Gastroesophageal sphincter (tissue), 4 donors: ENCODE results near the gene RGS17. TPM values are rescaled to one million over a fixed set of nuclear protein-coding genes. Genes with fewer than 3 reads are reported as not detected.

Experiments
- ATAC-seq: fragments of 150-250 bp; one replicate; pipeline ENCODE4 v1.9.1; 2016; ENCODE audit warnings: mild to moderate bottlenecking, moderate library complexity
- H3K27ac ChIP-seq, 4 donors: fragments of 200-600 bp; sonication (generic) in 3 of 4; 1 replicate in 3 of 4; 2 replicates in 1 of 4; pipeline ENCODE4 v1.5.1; 2016 to 2019
- H3K27me3 ChIP-seq: fragments of 200-600 bp; sonication (generic); one replicate; pipeline ENCODE4 v1.5.1; 2019
- H3K36me3 ChIP-seq, 2 donors: fragments of 200-600 bp; sonication (generic); one replicate each; pipeline ENCODE4 v1.5.1; 2019; ENCODE audit warnings: control low read depth in 1 of 2
- H3K4me1 ChIP-seq, 3 donors: fragments of 200-600 bp; sonication (generic); 1 replicate in 2 of 3; 2 replicates in 1 of 3; pipeline ENCODE4 v1.5.1; 2016 to 2019; ENCODE audit warnings: control low read depth in 2 of 3
- H3K4me3 ChIP-seq, 2 donors: fragments of 200-600 bp; sonication (generic); one replicate each; pipeline ENCODE4 v1.5.1; 2019; ENCODE audit warnings: mild to moderate bottlenecking in 1 of 2, moderate library complexity in 1 of 2
- H3K9me3 ChIP-seq, 3 donors: fragments of 200-600 bp; sonication (generic); one replicate each; pipeline ENCODE4 v1.5.1; 2017 to 2019; ENCODE audit warnings: control low read depth in 2 of 3
- EP300 ChIP-seq: sonication (generic); formaldehyde crosslinking; IDR thresholded peaks from one replicate; pipeline ENCODE4 v1.6.1; 2017; ENCODE audit warnings: antibody characterized with exemption, mild to moderate bottlenecking
- POLR2A ChIP-seq, 2 donors: fragments of 450-650 bp; IDR thresholded peaks; one replicate each; pipeline ENCODE4 v1.6.1; 2017; ENCODE audit warnings: antibody characterized with exemption in 2 of 2, mild to moderate bottlenecking in 2 of 2, moderate library complexity in 1 of 2
- POLR2AphosphoS5 ChIP-seq: sonication (generic); formaldehyde crosslinking; IDR thresholded peaks from one replicate; pipeline ENCODE4 v1.6.1; 2017; ENCODE audit warnings: antibody characterized with exemption
- WGBS, 2 donors: methylation state at CpG; one replicate each; pipeline ENCODE4 v1.1.5; 2018; ENCODE audit warnings: low coverage in 1 of 2; 5-methylcytosine and 5-hydroxymethylcytosine counted together
- total RNA-seq, 4 donors: library from RNA; depleted of rRNA; stranded (reverse); fragments of >200 nt; gene quantifications; one replicate each; pipeline ENCODE4 v1.1.0, GENCODE V29; 2016
- TF ChIP-seq, protein P1 (sequence below), 4 experiments: fragments of 200-600 bp in 2 of 4; fragments of 450-650 bp in 2 of 4; sonication (generic) in 1 of 4; IDR thresholded peaks; one replicate each; pipeline ENCODE4 v1.5.1; 2017 to 2019; ENCODE audit warnings: antibody characterized with exemption in 4 of 4, mild to moderate bottlenecking in 2 of 4, moderate library complexity in 2 of 4

RGS17 gene
- total RNA-seq, 4 donors from 2014 or later, result 0.19 to 0.27 TPM; not detected in 2

GRCh38 chr6:153081914-153082313, 49.2 kb downstream of the RGS17 start:
- no peaks in the 10 kb centered on the region for H3K9me3 ChIP-seq
- no peak overlapping the region for H3K27ac ChIP-seq
- H3K4me3 ChIP-seq, result no peak overlapping the region
- 62 to 84% methylated on average over 2 of the region's 2 CpGs for WGBS, 2 donors
- no peaks in the 10 kb centered on the region for H3K4me1 ChIP-seq
- no peak for TF ChIP-seq EP300
- TF ChIP-seq, protein P1, sequence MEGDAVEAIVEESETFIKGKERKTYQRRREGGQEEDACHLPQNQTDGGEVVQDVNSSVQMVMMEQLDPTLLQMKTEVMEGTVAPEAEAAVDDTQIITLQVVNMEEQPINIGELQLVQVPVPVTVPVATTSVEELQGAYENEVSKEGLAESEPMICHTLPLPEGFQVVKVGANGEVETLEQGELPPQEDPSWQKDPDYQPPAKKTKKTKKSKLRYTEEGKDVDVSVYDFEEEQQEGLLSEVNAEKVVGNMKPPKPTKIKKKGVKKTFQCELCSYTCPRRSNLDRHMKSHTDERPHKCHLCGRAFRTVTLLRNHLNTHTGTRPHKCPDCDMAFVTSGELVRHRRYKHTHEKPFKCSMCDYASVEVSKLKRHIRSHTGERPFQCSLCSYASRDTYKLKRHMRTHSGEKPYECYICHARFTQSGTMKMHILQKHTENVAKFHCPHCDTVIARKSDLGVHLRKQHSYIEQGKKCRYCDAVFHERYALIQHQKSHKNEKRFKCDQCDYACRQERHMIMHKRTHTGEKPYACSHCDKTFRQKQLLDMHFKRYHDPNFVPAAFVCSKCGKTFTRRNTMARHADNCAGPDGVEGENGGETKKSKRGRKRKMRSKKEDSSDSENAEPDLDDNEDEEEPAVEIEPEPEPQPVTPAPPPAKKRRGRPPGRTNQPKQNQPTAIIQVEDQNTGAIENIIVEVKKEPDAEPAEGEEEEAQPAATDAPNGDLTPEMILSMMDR (IDR thresholded peaks at IDR 0.05), result no peak
- H3K27me3 ChIP-seq, result no peaks in the 10 kb centered on the region
- ATAC-seq, result no peak
- H3K36me3 ChIP-seq, result no peaks in the 10 kb centered on the region

DNA sequence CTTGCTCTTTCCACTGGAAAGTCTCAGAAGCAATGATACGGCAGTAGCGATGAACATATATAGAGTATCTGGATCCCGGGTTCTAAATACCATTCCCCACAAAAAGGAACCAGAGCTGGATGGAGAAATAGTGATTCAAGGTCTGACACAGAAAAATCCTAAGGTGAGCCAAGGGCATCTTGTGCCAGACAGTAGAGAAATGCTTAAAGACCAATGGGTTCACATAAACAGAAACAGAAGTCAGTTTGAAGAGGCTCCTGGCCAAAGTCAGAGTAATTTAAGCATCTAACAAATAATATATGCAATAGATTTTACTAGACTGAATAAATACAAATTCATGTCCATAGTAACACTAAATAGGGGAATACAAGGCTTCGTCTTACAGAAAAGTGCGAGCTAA, 54.7 kb downstream of the RGS17 start:
- Histone ChIP-seq H3K27ac (no peak overlapping the region), H3K27me3 (no peaks in the 10 kb centered on the region), H3K4me3 (no peak overlapping the region), H3K36me3 (no peaks in the 10 kb centered on the region), H3K4me1 (no peaks in the 10 kb centered on the region), H3K9me3 (no peaks in the 10 kb centered on the region)
- ATAC-seq, result no peak
- TF ChIP-seq, protein P1 (IDR thresholded peaks at IDR 0.05), result no peak
- TF ChIP-seq EP300 (no peak), POLR2A (IDR thresholded peaks at IDR 0.05) (no peak), POLR2AphosphoS5 (no peak)
- WGBS, 2 donors, result 84 to 92% methylated on average over 5 of the region's 5 CpGs

GRCh38 chr6:153074761-153075160, 56.3 kb downstream of the RGS17 start:
- Histone ChIP-seq H3K27ac (no peak overlapping the region), H3K9me3 (no peaks in the 10 kb centered on the region), H3K36me3 (no peaks in the 10 kb centered on the region), H3K27me3 (no peaks in the 10 kb centered on the region), H3K4me3 (no peak overlapping the region), H3K4me1 (no peaks in the 10 kb centered on the region)
- 31 to 37% methylated on average over 2 to 3 of the region's 3 CpGs for WGBS, 2 donors
- ATAC-seq, result no peak
- TF ChIP-seq POLR2AphosphoS5 (no peak), EP300 (no peak), POLR2A (IDR thresholded peaks at IDR 0.05) (no peak)
- TF ChIP-seq, protein P1 (IDR thresholded peaks at IDR 0.05), result no peak

DNA sequence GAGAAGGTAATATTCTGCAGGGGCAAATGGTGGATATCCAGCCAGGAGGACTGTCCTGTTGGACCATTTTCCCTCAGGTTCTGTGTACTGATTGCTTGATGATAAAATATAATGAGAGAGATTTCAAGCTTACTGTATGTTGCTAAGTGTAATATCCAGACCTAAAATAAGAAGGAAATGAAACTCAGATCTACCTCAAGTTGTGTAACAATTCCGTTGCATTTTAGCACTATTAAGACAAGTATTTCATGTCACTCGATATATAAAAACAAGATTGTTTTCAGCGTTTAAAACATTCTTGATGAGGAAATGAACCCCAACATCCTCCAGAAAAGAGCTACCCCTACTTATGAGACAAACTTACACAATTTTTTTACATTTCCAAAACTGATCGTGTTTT, 57.2 kb downstream of the RGS17 start:
- WGBS, 2 donors, result 76 to 85% methylated on average over 4 of the region's 4 CpGs
- ATAC-seq, result no peak

GRCh38 chr6:153070756-153071155, 60.3 kb downstream of the RGS17 start:
- no peaks in the 10 kb centered on the region for H3K4me1 ChIP-seq
- H3K27me3 ChIP-seq, result no peaks in the 10 kb centered on the region
- no peak overlapping the region for H3K4me3 ChIP-seq
- TF ChIP-seq, protein P1 (IDR thresholded peaks at IDR 0.05), result no peak
- TF ChIP-seq POLR2A (IDR thresholded peaks at IDR 0.05), result no peak
- TF ChIP-seq EP300, result no peak
- TF ChIP-seq POLR2AphosphoS5, result no peak
- ATAC-seq, result no peak
- H3K9me3 ChIP-seq, result peaks cover 0 to 15% (median 0%) of the 10 kb centered on the region in 3 donors
- H3K36me3 ChIP-seq, result no peaks in the 10 kb centered on the region
- 97% methylated on average over 7 of the region's 7 CpGs for WGBS, 2 donors
- no peak overlapping the region for H3K27ac ChIP-seq

More for the DNA sequence above, 57.2 kb downstream of the RGS17 start:
- Histone ChIP-seq H3K9me3 (no peaks in the 10 kb centered on the region), H3K36me3 (no peaks in the 10 kb centered on the region), H3K27ac (no peak overlapping the region), H3K27me3 (no peaks in the 10 kb centered on the region), H3K4me3 (no peak overlapping the region), H3K4me1 (no peaks in the 10 kb centered on the region)
- TF ChIP-seq, protein P1 (IDR thresholded peaks at IDR 0.05), result no peak
- TF ChIP-seq POLR2AphosphoS5, result no peak
- no peak for TF ChIP-seq EP300
- no peak for TF ChIP-seq POLR2A (IDR thresholded peaks at IDR 0.05)
